DOHH2 (cell line): Measurements from ENCODE around the gene CDK3.

ENCODE experiments used
- H3F3A ChIP-seq: fragments of 200-600 bp; sonication (generic), shearing (Covaris generic); 2 replicates; pipeline ENCODE4 v1.6.0; 2016; ENCODE audit warnings: antibody characterized with exemption, mild to moderate bottlenecking; ENCODE audit not compliant: control insufficient read depth, insufficient read depth
- H3K27ac ChIP-seq: fragments of 200-600 bp; sonication (generic); 2 replicates; pipeline ENCODE4 v1.5.1; 2014; ENCODE audit warnings: low read depth, mild to moderate bottlenecking, low read length, moderate library complexity
- H3K27me3 ChIP-seq: fragments of 200-600 bp; sonication (generic); 2 replicates; pipeline ENCODE4 v1.6.1; 2014; ENCODE audit warnings: mild to moderate bottlenecking, low read length, mixed read lengths; ENCODE audit not compliant: control insufficient read depth
- H3K36me3 ChIP-seq: fragments of 200-600 bp; sonication (generic); 2 replicates; pipeline ENCODE4 v1.6.1; 2014; ENCODE audit warnings: mild to moderate bottlenecking, low read length, moderate library complexity, mixed read lengths; ENCODE audit not compliant: control insufficient read depth
- H3K4me1 ChIP-seq: fragments of 200-600 bp; sonication (generic); 2 replicates; pipeline ENCODE4 v1.6.1; 2014; ENCODE audit warnings: mild to moderate bottlenecking, low read length, mixed read lengths; ENCODE audit not compliant: control insufficient read depth
- H3K4me2 ChIP-seq: fragments of 200-600 bp; sonication (generic); 2 replicates; pipeline ENCODE4 v1.6.0; 2014; ENCODE audit warnings: mild to moderate bottlenecking, low read length, moderate library complexity
- H3K4me3 ChIP-seq: fragments of 200-600 bp; sonication (generic); 2 replicates; pipeline ENCODE4 v1.5.1; 2014; ENCODE audit warnings: mild to moderate bottlenecking, low read length, mixed read lengths
- H3K79me2 ChIP-seq: fragments of 200-600 bp; sonication (generic); 2 replicates; pipeline ENCODE4 v1.6.1; 2014; ENCODE audit warnings: mild to moderate bottlenecking, low read length, mixed read lengths; ENCODE audit not compliant: control insufficient read depth
- H3K9me2 ChIP-seq: fragments of 200-600 bp; sonication (generic); replicated peaks from 2 replicates; pipeline ENCODE4 v1.6.1; 2014; ENCODE audit warnings: mild to moderate bottlenecking, low read length, mixed read lengths; ENCODE audit not compliant: control insufficient read depth
- H3K9me3 ChIP-seq: fragments of 200-600 bp; sonication (generic); 2 replicates; pipeline ENCODE4 v1.6.1; 2014; ENCODE audit warnings: antibody characterized with exemption, low read length, mixed read lengths; ENCODE audit not compliant: control insufficient read depth, insufficient read depth
- H4K20me1 ChIP-seq: fragments of 200-600 bp; sonication (generic); 2 replicates; pipeline ENCODE4 v1.6.0; 2014; ENCODE audit warnings: low read depth, mild to moderate bottlenecking, antibody characterized with exemption, low read length, moderate library complexity; ENCODE audit not compliant: control insufficient read depth, insufficient read depth
- EZH2phosphoT487 ChIP-seq: fragments of 200-600 bp; sonication (generic); IDR thresholded peaks from 2 replicates; pipeline ENCODE4 v1.6.1; 2017; ENCODE audit warnings: borderline replicate concordance, mild to moderate bottlenecking, antibody characterized with exemption, low read length, moderate library complexity, mixed read lengths
- TF ChIP-seq, protein P1 (sequence below): fragments of 200-600 bp; sonication (generic); IDR thresholded peaks from one replicate; pipeline ENCODE4 v1.5.1; 2014; ENCODE audit warnings: antibody characterized with exemption, mild to moderate bottlenecking, low read depth, low read length; ENCODE audit not compliant: poor library complexity, severe bottlenecking

Gene CDK3

GRCh38 chr17:76024353-76024752 is 23.7 kb downstream of the CDK3 start:
- Histone ChIP-seq H3K36me3 (no peaks in the 10 kb centered on the region), H3K79me2 (no peaks in the 10 kb centered on the region), H3K4me1 (peaks cover 8% of the 10 kb centered on the region), H4K20me1 (no peaks in the 10 kb centered on the region), H3K9me3 (no peaks in the 10 kb centered on the region), H3K9me2 (no peaks in the 10 kb centered on the region), H3F3A (peaks cover 5% of the 10 kb centered on the region; the same call in 1 of the 2 replicates), H3K27me3 (no peaks in the 10 kb centered on the region), H3K4me2 (no peak overlapping the region), H3K4me3 (no peak overlapping the region), H3K27ac (no peak overlapping the region)
- no peak for TF ChIP-seq EZH2phosphoT487
- TF ChIP-seq, protein P1, sequence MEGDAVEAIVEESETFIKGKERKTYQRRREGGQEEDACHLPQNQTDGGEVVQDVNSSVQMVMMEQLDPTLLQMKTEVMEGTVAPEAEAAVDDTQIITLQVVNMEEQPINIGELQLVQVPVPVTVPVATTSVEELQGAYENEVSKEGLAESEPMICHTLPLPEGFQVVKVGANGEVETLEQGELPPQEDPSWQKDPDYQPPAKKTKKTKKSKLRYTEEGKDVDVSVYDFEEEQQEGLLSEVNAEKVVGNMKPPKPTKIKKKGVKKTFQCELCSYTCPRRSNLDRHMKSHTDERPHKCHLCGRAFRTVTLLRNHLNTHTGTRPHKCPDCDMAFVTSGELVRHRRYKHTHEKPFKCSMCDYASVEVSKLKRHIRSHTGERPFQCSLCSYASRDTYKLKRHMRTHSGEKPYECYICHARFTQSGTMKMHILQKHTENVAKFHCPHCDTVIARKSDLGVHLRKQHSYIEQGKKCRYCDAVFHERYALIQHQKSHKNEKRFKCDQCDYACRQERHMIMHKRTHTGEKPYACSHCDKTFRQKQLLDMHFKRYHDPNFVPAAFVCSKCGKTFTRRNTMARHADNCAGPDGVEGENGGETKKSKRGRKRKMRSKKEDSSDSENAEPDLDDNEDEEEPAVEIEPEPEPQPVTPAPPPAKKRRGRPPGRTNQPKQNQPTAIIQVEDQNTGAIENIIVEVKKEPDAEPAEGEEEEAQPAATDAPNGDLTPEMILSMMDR, result no peak

DNA sequence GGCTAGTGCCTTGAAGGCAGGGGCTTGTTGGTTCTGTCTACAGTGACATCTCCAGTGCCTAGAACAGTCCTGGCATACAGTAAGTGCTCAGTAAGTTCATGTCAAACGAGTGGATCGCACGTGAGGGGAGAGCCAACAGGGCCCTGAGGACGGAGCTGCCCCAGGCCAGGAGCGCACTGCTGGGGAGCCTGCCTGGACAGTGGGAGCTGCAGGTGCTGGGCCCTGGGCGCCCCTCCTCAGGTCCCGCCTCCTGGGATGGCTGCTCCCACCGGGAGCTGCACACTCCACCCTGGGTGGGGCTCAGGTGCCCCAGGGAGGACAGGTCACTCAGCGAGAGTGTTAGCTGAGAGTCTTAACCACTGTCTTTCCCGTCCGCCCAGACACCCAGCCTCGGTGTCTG is 24.6 kb downstream of the CDK3 start:
- H3K4me2 ChIP-seq, result no peak overlapping the region

GRCh38 chr17:76026714-76027158 is 26.1 kb downstream of the CDK3 start:
- peaks cover 16% of the 10 kb centered on the region for H3K4me1 ChIP-seq
- H3K4me2 ChIP-seq, result no peak overlapping the region
- H3K27ac ChIP-seq, result no peak overlapping the region
- no peaks in the 10 kb centered on the region for H3K9me3 ChIP-seq
- no peaks in the 10 kb centered on the region for H3K27me3 ChIP-seq
- TF ChIP-seq EZH2phosphoT487, result no peak
- TF ChIP-seq, protein P1, result no peak
- H3F3A ChIP-seq, result no peaks in the 10 kb centered on the region
- H3K79me2 ChIP-seq, result no peaks in the 10 kb centered on the region
- H3K9me2 ChIP-seq, result no peaks in the 10 kb centered on the region
- H3K4me3 ChIP-seq, result no peak overlapping the region
- no peaks in the 10 kb centered on the region for H4K20me1 ChIP-seq
- no peaks in the 10 kb centered on the region for H3K36me3 ChIP-seq

More for the DNA sequence above, 24.6 kb downstream of the CDK3 start:
- Histone ChIP-seq H3K36me3 (no peaks in the 10 kb centered on the region), H3K9me3 (no peaks in the 10 kb centered on the region), H3K27me3 (no peaks in the 10 kb centered on the region), H3K4me1 (peaks cover 16% of the 10 kb centered on the region), H3K9me2 (no peaks in the 10 kb centered on the region), H3K27ac (no peak overlapping the region), H3K79me2 (no peaks in the 10 kb centered on the region), H3F3A (peaks cover 2% of the 10 kb centered on the region; the same call in 1 of the 2 replicates), H3K4me3 (no peak overlapping the region), H4K20me1 (no peaks in the 10 kb centered on the region)
- TF ChIP-seq EZH2phosphoT487, result no peak
- TF ChIP-seq, protein P1, result no peak
